ENCODE results near the gene EFTUD2.

DNA sequence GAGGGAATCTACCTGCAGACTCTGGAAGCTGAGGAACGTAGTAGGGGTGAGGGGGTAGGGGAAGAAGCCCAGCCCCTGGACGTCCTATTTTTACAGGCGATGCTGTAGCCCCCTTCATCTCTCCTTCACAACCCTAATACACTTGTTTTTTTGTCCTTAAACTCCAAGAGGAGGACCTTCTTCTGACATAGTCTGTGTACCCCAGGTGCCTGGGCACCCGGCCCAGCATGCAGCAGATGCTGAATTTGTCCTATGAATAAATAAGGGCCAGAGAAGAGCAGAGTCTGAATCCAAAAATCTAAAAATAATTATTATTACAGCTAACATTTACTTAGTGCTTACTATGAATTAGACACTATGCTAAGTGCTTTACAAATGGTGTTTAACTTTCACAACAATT lies 43.2 kb upstream of the EFTUD2 start:
- TF ChIP-seq NFE2L1 (tag; IDR thresholded peaks at IDR 0.05; ENCODE audit: borderline replicate concordance, low read depth) (no peak), ZNF274 (IDR thresholded peaks at IDR 0.05; ENCODE audit: borderline replicate concordance, low read depth, low read length) (no peak), ASH1L (IDR thresholded peaks at IDR 0.05; ENCODE audit: borderline replicate concordance, low read depth, partially characterized antibody) (no peak), ZNF232 (CRISPR knock-in tag; IDR thresholded peaks at IDR 0.05) (no peak), GMEB1 (CRISPR knock-in tag; IDR thresholded peaks at IDR 0.05) (no peak), RFX1 (IDR thresholded peaks at IDR 0.05) (no peak), PHF8 (IDR thresholded peaks at IDR 0.05; ENCODE audit: borderline replicate concordance, low read length) (no peak), E2F4 (CRISPR knock-in tag; IDR thresholded peaks at IDR 0.05; ENCODE audit: low read depth) (no peak), EZH2 (IDR thresholded peaks at IDR 0.05; ENCODE audit: borderline replicate concordance, low read depth, low read length) (no peak)
- TF ChIP-seq, protein P1, sequence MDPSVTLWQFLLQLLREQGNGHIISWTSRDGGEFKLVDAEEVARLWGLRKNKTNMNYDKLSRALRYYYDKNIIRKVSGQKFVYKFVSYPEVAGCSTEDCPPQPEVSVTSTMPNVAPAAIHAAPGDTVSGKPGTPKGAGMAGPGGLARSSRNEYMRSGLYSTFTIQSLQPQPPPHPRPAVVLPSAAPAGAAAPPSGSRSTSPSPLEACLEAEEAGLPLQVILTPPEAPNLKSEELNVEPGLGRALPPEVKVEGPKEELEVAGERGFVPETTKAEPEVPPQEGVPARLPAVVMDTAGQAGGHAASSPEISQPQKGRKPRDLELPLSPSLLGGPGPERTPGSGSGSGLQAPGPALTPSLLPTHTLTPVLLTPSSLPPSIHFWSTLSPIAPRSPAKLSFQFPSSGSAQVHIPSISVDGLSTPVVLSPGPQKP (CRISPR knock-in tag; IDR thresholded peaks at IDR 0.05) = no peak
- TF ChIP-seq, protein P2, sequence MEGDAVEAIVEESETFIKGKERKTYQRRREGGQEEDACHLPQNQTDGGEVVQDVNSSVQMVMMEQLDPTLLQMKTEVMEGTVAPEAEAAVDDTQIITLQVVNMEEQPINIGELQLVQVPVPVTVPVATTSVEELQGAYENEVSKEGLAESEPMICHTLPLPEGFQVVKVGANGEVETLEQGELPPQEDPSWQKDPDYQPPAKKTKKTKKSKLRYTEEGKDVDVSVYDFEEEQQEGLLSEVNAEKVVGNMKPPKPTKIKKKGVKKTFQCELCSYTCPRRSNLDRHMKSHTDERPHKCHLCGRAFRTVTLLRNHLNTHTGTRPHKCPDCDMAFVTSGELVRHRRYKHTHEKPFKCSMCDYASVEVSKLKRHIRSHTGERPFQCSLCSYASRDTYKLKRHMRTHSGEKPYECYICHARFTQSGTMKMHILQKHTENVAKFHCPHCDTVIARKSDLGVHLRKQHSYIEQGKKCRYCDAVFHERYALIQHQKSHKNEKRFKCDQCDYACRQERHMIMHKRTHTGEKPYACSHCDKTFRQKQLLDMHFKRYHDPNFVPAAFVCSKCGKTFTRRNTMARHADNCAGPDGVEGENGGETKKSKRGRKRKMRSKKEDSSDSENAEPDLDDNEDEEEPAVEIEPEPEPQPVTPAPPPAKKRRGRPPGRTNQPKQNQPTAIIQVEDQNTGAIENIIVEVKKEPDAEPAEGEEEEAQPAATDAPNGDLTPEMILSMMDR (IDR thresholded peaks at IDR 0.05 in 2 of 3, conservative IDR thresholded peaks at IDR 0.05 in 1 of 3; ENCODE audit: insufficient read depth in 2 of 3, low read depth in 1 of 3, low read length in 3 of 3) = no peak

Data from K562 (cell line).